Panc1 (cell line): ENCODE results near the gene AGPS. TPM values are rescaled to one million over a fixed set of nuclear protein-coding genes. Genes with fewer than 3 reads are reported as not detected.

Experiments
- ATAC-seq: fragments of 200-7000 bp; cut with Tn5 transposase; 2 replicates; pipeline ENCODE4 v1.9.1; 2020; ENCODE audit warnings: mild to moderate bottlenecking, moderate library complexity
- BruUV-seq: library from RNA; stranded (reverse); fragments of 400-500 nt; replicated peaks from 2 replicates; lab custom pipeline; 2021; lab: Mats Ljungman, UMichigan
- CTCF ChIA-PET: fragments of 300-600 bp; sonication (Branson Sonifier 250); formaldehyde crosslinking; loops from one replicate; lab custom pipeline; 2022; ENCODE audit warnings: antibody characterized with exemption; lab: Charles Lee
- POLR2A ChIA-PET: fragments of 300-600 bp; sonication (Branson Sonifier 250); formaldehyde crosslinking; loops from one replicate; lab custom pipeline; 2022; ENCODE audit warnings: antibody characterized with exemption; lab: Charles Lee
- DNase-seq: peaks from one replicate; pipeline ENCODE4 v3.0.0-alpha.2; 2010; ENCODE audit warnings: low read depth, low spot score
- H3K27ac ChIP-seq: 2 replicates; pipeline ENCODE4 v1.5.1; 2011; ENCODE audit warnings: mild to moderate bottlenecking, low read length, inconsistent platforms
- H3K27me3 ChIP-seq: fragments of 200-500 bp; sonication (Bioruptor generic); 2 replicates; pipeline ENCODE4 v1.6.0; 2014; ENCODE audit warnings: low read length, inconsistent platforms; ENCODE audit not compliant: control insufficient read depth, insufficient read depth
- H3K36me3 ChIP-seq: fragments of 200-500 bp; sonication (Bioruptor generic); 2 replicates; pipeline ENCODE4 v1.5.1; 2014; ENCODE audit warnings: inconsistent platforms, mild to moderate bottlenecking, low read length, moderate library complexity; ENCODE audit not compliant: control insufficient read depth, insufficient read depth
- H3K4me1 ChIP-seq: 2 replicates; pipeline ENCODE4 v1.5.1; 2011; ENCODE audit warnings: inconsistent platforms, mild to moderate bottlenecking, low read length, moderate library complexity; ENCODE audit not compliant: control insufficient read depth, insufficient read depth
- H3K4me3 ChIP-seq, 2 experiments: 2 replicates each; pipeline ENCODE4 v1.5.1; 2011 to 2012; ENCODE audit warnings: low read depth in 2 of 2, low read length in 2 of 2, mild to moderate bottlenecking in 2 of 2, inconsistent platforms in 1 of 2, moderate library complexity in 1 of 2
- H3K9me3 ChIP-seq: fragments of 200-500 bp; sonication (Bioruptor generic); 2 replicates; pipeline ENCODE4 v1.5.1; 2014; ENCODE audit warnings: low read depth, mild to moderate bottlenecking, inconsistent platforms, low read length, moderate library complexity; ENCODE audit not compliant: control insufficient read depth, insufficient read depth
- CTCF ChIP-seq: fragments of 450-650 bp; IDR thresholded peaks from 2 replicates; pipeline ENCODE4 v1.5.1; 2017; ENCODE audit warnings: mild to moderate bottlenecking
- POLR2AphosphoS5 ChIP-seq: IDR thresholded peaks from 2 replicates; pipeline ENCODE4 v1.6.1; 2012; ENCODE audit warnings: mild to moderate bottlenecking, low read depth, low read length, moderate library complexity
- SIN3A ChIP-seq: IDR thresholded peaks from 2 replicates; pipeline ENCODE4 v1.6.1; 2012; ENCODE audit warnings: low read depth, mild to moderate bottlenecking, low read length, moderate library complexity, borderline replicate concordance; ENCODE audit not compliant: insufficient read depth
- TCF7L2 ChIP-seq: IDR thresholded peaks from 2 replicates; pipeline ENCODE4 v1.6.1; 2011; ENCODE audit warnings: mild to moderate bottlenecking, low read depth, low read length, inconsistent platforms
- in situ Hi-C: cut with HindIII; loops from 2 replicates; pipeline ENCODE4 v1.10.0; 2016; ENCODE audit warnings: low sequenced_read_pairs, low pct_unique_long_range_greater_than_20kb
- intact Hi-C: fragments of 100-400 bp; cut with micrococcal nuclease; formaldehyde crosslinking; loops from one replicate; pipeline ENCODE4 v1.10.0; 2022; ENCODE audit not compliant: unreplicated experiment
- total RNA-seq: library from RNA; stranded (reverse); gene quantifications from one replicate; pipeline ENCODE4 v1.2.1, GENCODE V29; 2021; ENCODE audit not compliant: unreplicated experiment
- TF ChIP-seq, protein P1 (sequence below), 2 experiments: IDR thresholded peaks; 2 replicates each; pipeline ENCODE4 v1.6.1; 2011 to 2012; ENCODE audit warnings: low read depth in 2 of 2, control low read depth in 1 of 2, low read length in 1 of 2, mild to moderate bottlenecking in 1 of 2, moderate library complexity in 1 of 2; ENCODE audit not compliant: insufficient read depth in 1 of 2

AGPS gene
- total RNA-seq, 1 experiment from 2014 or later = 68.7 TPM

DNA sequence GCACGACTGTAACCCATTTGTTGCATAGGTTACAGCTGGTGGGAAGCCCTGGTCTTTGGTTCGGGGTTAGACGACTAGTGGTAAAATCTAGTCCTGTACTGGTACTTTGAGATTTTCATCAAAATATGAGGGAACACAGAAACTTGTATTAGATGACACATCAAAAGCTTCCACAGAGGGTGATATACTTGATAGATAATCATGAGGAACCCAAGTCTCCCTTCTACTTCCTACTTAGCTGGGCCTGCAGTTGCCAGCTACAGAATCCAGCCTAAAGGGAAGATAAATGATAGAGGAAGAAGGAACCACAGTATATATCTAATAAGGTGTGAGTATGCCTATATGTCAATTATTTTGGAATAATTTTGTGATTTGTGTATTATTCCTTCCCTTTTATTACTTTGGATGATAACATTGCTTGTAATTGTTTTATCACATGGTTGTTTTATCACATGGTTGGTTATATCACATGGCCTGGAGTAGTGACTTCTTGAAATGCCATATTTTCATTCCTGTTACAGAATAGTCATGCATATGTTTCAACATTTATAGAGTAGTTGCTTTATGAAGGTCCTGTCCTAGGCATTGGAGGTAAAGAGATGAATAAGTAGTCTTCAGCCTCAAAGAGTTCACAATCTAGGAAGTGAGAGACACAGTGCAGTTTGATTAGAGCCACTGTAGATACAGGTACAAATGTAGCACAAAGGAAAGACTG, 2.9 kb downstream of the AGPS start:
- no peak for DNase-seq
- no TSS peak for BruUV-seq
- Histone ChIP-seq H3K4me3 (peak overlapping the region in 1 of 2 experiments; percentile 97; a peak in 1 of 4 replicates), H3K36me3 (no peaks in the 10 kb centered on the region; the same call in none of the 2 replicates), H3K9me3 (no peaks in the 10 kb centered on the region), H3K27me3 (no peaks in the 10 kb centered on the region), H3K27ac (peak overlapping the region; percentile 96), H3K4me1 (peaks cover 72% of the 10 kb centered on the region)
- intact Hi-C loops (loop anchor here (10.0 kb wide), 1 partner anchor 151 kb away; no protein-coding TSS in a partner anchor), in situ Hi-C loops (no loop called here)
- ChIA-PET CTCF (no interaction called here), POLR2A (interaction anchor here (0.5 kb wide), 1 partner anchor 30 kb away, joined by 23 read pairs; no protein-coding TSS in a partner anchor)
- no peak for ATAC-seq
- no peak for TF ChIP-seq SIN3A

GRCh38 chr2:177396703-177397460, 4.3 kb downstream of the AGPS start:
- TF ChIP-seq, protein P1, sequence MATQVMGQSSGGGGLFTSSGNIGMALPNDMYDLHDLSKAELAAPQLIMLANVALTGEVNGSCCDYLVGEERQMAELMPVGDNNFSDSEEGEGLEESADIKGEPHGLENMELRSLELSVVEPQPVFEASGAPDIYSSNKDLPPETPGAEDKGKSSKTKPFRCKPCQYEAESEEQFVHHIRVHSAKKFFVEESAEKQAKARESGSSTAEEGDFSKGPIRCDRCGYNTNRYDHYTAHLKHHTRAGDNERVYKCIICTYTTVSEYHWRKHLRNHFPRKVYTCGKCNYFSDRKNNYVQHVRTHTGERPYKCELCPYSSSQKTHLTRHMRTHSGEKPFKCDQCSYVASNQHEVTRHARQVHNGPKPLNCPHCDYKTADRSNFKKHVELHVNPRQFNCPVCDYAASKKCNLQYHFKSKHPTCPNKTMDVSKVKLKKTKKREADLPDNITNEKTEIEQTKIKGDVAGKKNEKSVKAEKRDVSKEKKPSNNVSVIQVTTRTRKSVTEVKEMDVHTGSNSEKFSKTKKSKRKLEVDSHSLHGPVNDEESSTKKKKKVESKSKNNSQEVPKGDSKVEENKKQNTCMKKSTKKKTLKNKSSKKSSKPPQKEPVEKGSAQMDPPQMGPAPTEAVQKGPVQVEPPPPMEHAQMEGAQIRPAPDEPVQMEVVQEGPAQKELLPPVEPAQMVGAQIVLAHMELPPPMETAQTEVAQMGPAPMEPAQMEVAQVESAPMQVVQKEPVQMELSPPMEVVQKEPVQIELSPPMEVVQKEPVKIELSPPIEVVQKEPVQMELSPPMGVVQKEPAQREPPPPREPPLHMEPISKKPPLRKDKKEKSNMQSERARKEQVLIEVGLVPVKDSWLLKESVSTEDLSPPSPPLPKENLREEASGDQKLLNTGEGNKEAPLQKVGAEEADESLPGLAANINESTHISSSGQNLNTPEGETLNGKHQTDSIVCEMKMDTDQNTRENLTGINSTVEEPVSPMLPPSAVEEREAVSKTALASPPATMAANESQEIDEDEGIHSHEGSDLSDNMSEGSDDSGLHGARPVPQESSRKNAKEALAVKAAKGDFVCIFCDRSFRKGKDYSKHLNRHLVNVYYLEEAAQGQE (IDR thresholded peaks at IDR 0.05; ENCODE audit: insufficient read depth in 1 of 2, low read depth in 2 of 2, low read length in 1 of 2) = no peak
- TF ChIP-seq TCF7L2 (no peak), SIN3A (no peak), CTCF (no peak), POLR2AphosphoS5 (no peak)
- intact Hi-C loops = loop anchor here (10.0 kb wide), 1 partner anchor 152 kb away; no protein-coding TSS in a partner anchor
- no peaks in the 10 kb centered on the region for H3K27me3 ChIP-seq
- H3K27ac ChIP-seq = peak overlapping the region; percentile 77
- ATAC-seq (0 out of 2 replicates have a peak, but pooled peaks have one; percentile 28), DNase-seq (no peak)
- POLR2A ChIA-PET = interaction anchor here (0.6 to 0.7 kb wide), 2 partner anchors 127 to 155 kb away, joined by 5 to 6 read pairs; no protein-coding TSS in a partner anchor
- H3K4me3 ChIP-seq = peak overlapping the region in 1 of 2 experiments; percentile 19; a peak in 1 of 4 replicates
- no peaks in the 10 kb centered on the region; the same call in none of the 2 replicates for H3K36me3 ChIP-seq
- no peaks in the 10 kb centered on the region for H3K9me3 ChIP-seq
- peaks cover 68% of the 10 kb centered on the region for H3K4me1 ChIP-seq
- in situ Hi-C loops = no loop called here
- CTCF ChIA-PET = no interaction called here
- BruUV-seq = no TSS peak
